K562 (cell line): ENCODE data around the gene MINDY4B. TPM values are rescaled to one million over a fixed set of nuclear protein-coding genes. Genes with fewer than 3 reads are reported as not detected.

Experiments
- ATAC-seq: fragments of 200-7000 bp; cut with Tn5 transposase; 3 replicates; pipeline ENCODE4 v1.9.1; 2020; ENCODE audit warnings: moderate library complexity
- BruUV-seq: library from RNA; stranded (reverse); fragments of 400-500 nt; replicated peaks from 2 replicates; lab custom pipeline; 2021; lab: Mats Ljungman, UMichigan
- CTCF ChIA-PET: fragments of 300-600 bp; formaldehyde crosslinking; extraction: SDS; loops from one replicate; lab custom pipeline; 2021; ENCODE audit warnings: low intra/inter-chr PET ratio; lab: Yijun Ruan, JAX
- POLR2A ChIA-PET: fragments of 300-600, 350-650 bp; sonication (Branson Sonifier 250); formaldehyde crosslinking; extraction: SDS; loops from one replicate; lab custom pipeline; 2021; ENCODE audit warnings: antibody characterized with exemption, inconsistent platforms; lab: Yijun Ruan, JAX
- DNase-seq, 4 experiments: peaks; one replicate each; pipeline versions ENCODE4 v3.0.0 to v3.0.0-alpha.2; 2011 to 2018; ENCODE audit warnings: low spot score in 3 of 4, mixed read lengths in 3 of 4; ENCODE audit errors: extremely low read depth in 1 of 4
- FAIRE-seq: peaks from 2 replicates; lab custom pipeline; 2011; peaks lifted over from hg19 to GRCh38; lab: Jason Lieb, UNC
- H2AFZ ChIP-seq: 2 replicates; pipeline ENCODE4 v1.6.0; 2011; ENCODE audit warnings: low read depth, low read length, control low read depth, inconsistent platforms
- H3K27ac ChIP-seq: fragments of 200-600 bp; 3 replicates; pipeline ENCODE4 v1.8.0; 2011; ENCODE audit warnings: low read depth, mild to moderate bottlenecking, control low read depth, inconsistent platforms, low read length, moderate library complexity, mixed read lengths; ENCODE audit errors: extremely low read depth
- H3K27me3 ChIP-seq, 2 experiments: fragments of 300-600 bp in 1 of 2; 2 replicates in 1 of 2; 3 replicates in 1 of 2; pipeline versions ENCODE4 v1.6.0 to v1.8.0; 2011; ENCODE audit warnings: inconsistent platforms in 2 of 2, low read length in 2 of 2, mild to moderate bottlenecking in 1 of 2, mixed read lengths in 1 of 2, moderate library complexity in 1 of 2; ENCODE audit not compliant: control insufficient read depth in 2 of 2, insufficient read depth in 2 of 2
- H3K36me3 ChIP-seq: fragments of 300-600 bp; 3 replicates; pipeline ENCODE4 v1.8.0; 2011; ENCODE audit warnings: mild to moderate bottlenecking, low read length, inconsistent platforms; ENCODE audit not compliant: control insufficient read depth, insufficient read depth
- H3K4me1 ChIP-seq, 2 experiments: fragments of 200-600 bp in 1 of 2; replicated peaks in 1 of 2; 2 replicates in 1 of 2; 3 replicates in 1 of 2; pipeline versions ENCODE4 v1.5.1 to v1.8.0; 2011; ENCODE audit warnings: inconsistent platforms in 2 of 2, low read length in 2 of 2, mild to moderate bottlenecking in 1 of 2, mixed read lengths in 1 of 2, moderate library complexity in 1 of 2; ENCODE audit not compliant: control insufficient read depth in 2 of 2, insufficient read depth in 2 of 2
- H3K4me2 ChIP-seq: 2 replicates; pipeline ENCODE4 v1.6.1; 2011; ENCODE audit warnings: low read length, control low read depth, inconsistent platforms, mixed read lengths; ENCODE audit not compliant: insufficient read depth
- H3K4me3 ChIP-seq: fragments of 200-600 bp; sonication (generic), shearing (Covaris generic); 2 replicates; pipeline ENCODE4 v1.5.1; 2016; ENCODE audit warnings: control low read depth, inconsistent platforms
- H3K79me2 ChIP-seq: fragments of 200-600 bp; 3 replicates; pipeline ENCODE4 v1.8.0; 2011; ENCODE audit warnings: low read length, inconsistent platforms; ENCODE audit not compliant: control insufficient read depth, insufficient read depth
- H3K9ac ChIP-seq, 2 experiments: 2 replicates each; pipeline versions ENCODE4 v1.6.0 to v1.6.1; 2011; ENCODE audit warnings: low read depth in 2 of 2, low read length in 2 of 2, control low read depth in 1 of 2, inconsistent platforms in 1 of 2, mild to moderate bottlenecking in 1 of 2, mixed read lengths in 1 of 2; ENCODE audit not compliant: insufficient read depth in 1 of 2
- H3K9me1 ChIP-seq: one replicate; pipeline ENCODE4 v1.6.0; 2011; ENCODE audit warnings: inconsistent platforms, mild to moderate bottlenecking, low read length, moderate library complexity; ENCODE audit not compliant: control insufficient read depth, insufficient read depth
- H3K9me3 ChIP-seq: replicated peaks from 2 replicates; pipeline ENCODE4 v1.5.1; 2011; ENCODE audit warnings: low read depth, low read length, inconsistent platforms; ENCODE audit not compliant: control insufficient read depth, insufficient read depth
- H4K20me1 ChIP-seq: replicated peaks from 2 replicates; pipeline ENCODE4 v1.6.1; 2011; ENCODE audit warnings: low read length, inconsistent platforms, mixed read lengths; ENCODE audit not compliant: control insufficient read depth, insufficient read depth
- ADNP ChIP-seq: fragments of 200-800 bp; sonication (Bioruptor generic); IDR thresholded peaks from 2 replicates; pipeline ENCODE4 v1.6.1; 2016; ENCODE audit warnings: missing genetic modification characterization, missing compliant biosample characterization
- CCAR2 ChIP-seq: fragments of 200-400 bp; formaldehyde crosslinking; IDR thresholded peaks from 2 replicates; pipeline ENCODE4 v1.6.1; 2017; ENCODE audit warnings: mild to moderate bottlenecking, low read depth, low read length
- FOXK2 ChIP-seq, 2 experiments: fragments of 450-650 bp; IDR thresholded peaks in 1 of 2; conservative IDR thresholded peaks in 1 of 2; 2 replicates each; pipeline ENCODE4 v1.6.1; 2016; ENCODE audit warnings: low read depth in 2 of 2, mild to moderate bottlenecking in 1 of 2
- GATAD2A ChIP-seq: fragments of 450-650 bp; IDR thresholded peaks from 2 replicates; pipeline ENCODE4 v1.6.1; 2017
- LARP7 ChIP-seq: fragments of 450-650 bp; IDR thresholded peaks from 2 replicates; pipeline ENCODE4 v1.6.1; 2016
- MCM3 ChIP-seq: fragments of 450-650 bp; IDR thresholded peaks from 2 replicates; pipeline ENCODE4 v1.6.1; 2016
- STAT5A ChIP-seq: IDR thresholded peaks from 2 replicates; pipeline ENCODE4 v1.6.1; 2012; ENCODE audit warnings: low read length, inconsistent platforms, borderline replicate concordance
- TSC22D4 ChIP-seq: fragments of 450-650 bp; IDR thresholded peaks from 2 replicates; pipeline ENCODE4 v1.6.1; 2016; ENCODE audit warnings: missing genetic modification characterization, missing biosample characterization, control low read depth
- ZNF124 ChIP-seq: sonication (generic); formaldehyde crosslinking; IDR thresholded peaks from 2 replicates; pipeline ENCODE4 v1.8.1; 2022; ENCODE audit warnings: missing genetic modification reagents
- WGBS: fragments of 100-300 bp; shearing (Covaris generic); methylation state at CpG from one replicate; pipeline ENCODE4 v1.1.6; 2016; ENCODE audit warnings: low coverage, mixed read lengths; ENCODE audit not compliant: insufficient coverage; ENCODE audit errors: missing lambda C conversion rate; 5-methylcytosine and 5-hydroxymethylcytosine counted together
- in situ Hi-C: fragments of 300-500 bp; cut with MboI; formaldehyde crosslinking; loops from 4 replicates; pipeline ENCODE4 v1.15.0; 2018; ENCODE audit warnings: inconsistent platforms, mixed read lengths
- intact Hi-C: fragments of 100-400 bp; cut with micrococcal nuclease; formaldehyde crosslinking; loops from 2 replicates; pipeline ENCODE4 v1.14.2; 2022
- polyA plus RNA-seq, 8 experiments: library from polyadenylated mRNA; depleted of rRNA in 4 of 8; stranded (reverse) in 5 of 8; unstranded in 3 of 8; fragments of >200 nt; fragmentation: Nextera tagmentation in 2 of 8; fragmentation: Illumina TruSeq in 1 of 8; extraction: Ambion mirVana in 2 of 8; extraction: Trizol in 1 of 8; gene quantifications; 2 replicates each; pipeline versions ENCODE4 v1.2.1 to v1.2.3, GENCODE V29; 2011 to 2014; ENCODE audit warnings: inconsistent platforms in 1 of 8, missing spikeins in 1 of 8
- total RNA-seq, 7 experiments: library from RNA; depleted of rRNA in 6 of 7; stranded (reverse); fragments of >200 nt in 6 of 7; fragmentation: Illumina TruSeq in 2 of 7; extraction: Trizol in 2 of 7; gene quantifications; 2 replicates each; pipeline versions ENCODE4 v1.2.1 to v1.2.3, GENCODE V29; 2011 to 2021; ENCODE audit warnings: low replicate concordance in 1 of 7
- TF ChIP-seq, protein P1 (sequence below): fragments of 250-450 bp; sonication (Bioruptor Pico); IDR thresholded peaks from 2 replicates; pipeline ENCODE4 v1.8.0; 2021; ENCODE audit warnings: moderate library complexity, mild to moderate bottlenecking, inconsistent platforms
- TF ChIP-seq, protein P2 (sequence below): fragments of 450-650 bp; formaldehyde crosslinking; conservative IDR thresholded peaks from 2 replicates; pipeline ENCODE4 v1.4.0; 2022; ENCODE audit warnings: mild to moderate bottlenecking, missing genetic modification characterization
- TF ChIP-seq, protein P3 (sequence below): IDR thresholded peaks from 2 replicates; pipeline ENCODE4 v1.6.1; 2016; ENCODE audit warnings: missing genetic modification characterization, missing compliant biosample characterization
- TF ChIP-seq, protein P4 (sequence below): fragments of 450-650 bp; formaldehyde crosslinking; IDR thresholded peaks from 2 replicates; pipeline ENCODE4 v1.4.0; 2022; ENCODE audit warnings: missing genetic modification characterization
- TF ChIP-seq, protein P5 (sequence below): fragments of 450-650 bp; IDR thresholded peaks from 2 replicates; pipeline ENCODE4 v1.6.1; 2016; ENCODE audit warnings: borderline replicate concordance

The MINDY4B gene
- total and polyA plus RNA-seq, 9 of the 15 experiments (the other 6 are each of a cell fraction or from before 2014, with no cell fraction given): not detected

DNA sequence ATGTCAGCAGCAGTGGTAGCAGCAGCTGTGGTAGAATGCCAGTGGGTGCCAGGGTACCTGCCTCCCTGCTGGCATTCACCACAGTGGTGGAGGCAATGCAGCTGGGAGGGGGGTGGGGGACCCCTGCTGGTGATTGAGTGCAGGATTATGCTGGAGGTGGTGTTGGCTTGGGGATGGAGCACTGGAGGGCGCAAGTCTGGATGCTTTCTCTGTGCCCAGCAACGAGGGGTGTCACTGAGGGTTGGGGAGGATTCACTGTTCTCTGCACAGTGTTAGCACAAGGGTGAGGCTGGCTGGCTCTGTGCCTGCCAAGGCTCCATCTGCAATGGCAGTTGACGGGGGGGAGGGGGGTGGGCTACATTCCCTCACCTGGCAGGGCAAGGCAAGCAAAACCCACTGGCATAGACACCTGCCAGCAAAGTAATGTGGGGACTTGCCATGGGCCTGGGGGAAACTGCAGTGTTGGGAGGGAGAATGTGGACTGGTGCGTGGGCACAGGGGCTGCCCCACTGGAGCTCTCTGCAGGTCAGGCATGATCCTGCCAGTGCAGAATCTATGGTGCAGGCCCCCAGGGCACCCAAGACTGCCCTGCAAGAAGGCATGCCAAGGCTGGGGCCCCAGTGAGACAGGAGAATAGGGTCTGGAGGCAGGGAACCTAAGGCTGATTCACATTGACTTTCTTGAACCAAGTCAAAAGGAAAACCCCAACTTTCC, 64.3 kb downstream of the MINDY4B start (continued):
- no peak for TF ChIP-seq ZNF124 (CRISPR knock-in tag)

DNA sequence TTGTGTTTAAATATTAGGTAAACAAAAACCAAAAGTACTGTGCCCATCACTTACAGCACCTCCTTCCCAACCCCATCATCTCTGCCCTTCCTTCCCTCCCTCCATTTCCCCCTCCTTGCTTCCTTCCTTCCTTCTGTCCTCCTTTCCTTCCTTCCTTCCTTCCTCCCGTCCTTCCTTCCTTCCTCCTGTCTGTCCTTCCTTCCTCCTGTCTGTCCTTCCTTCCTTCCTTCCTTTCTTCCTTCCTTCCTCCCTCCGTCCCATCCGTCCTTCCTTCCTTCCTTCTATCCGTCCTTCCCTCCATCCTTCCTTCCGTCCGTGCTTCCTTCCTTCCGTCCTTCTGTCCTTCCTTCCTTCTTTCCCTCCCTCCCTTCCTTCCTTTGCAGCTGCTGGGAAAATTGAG, 74.5 kb downstream of the MINDY4B start:
- Histone ChIP-seq H3K27me3 (peaks cover 14 to 21% of the 10 kb centered on the region in 2 experiments), H3K4me3 (no peak overlapping the region), H3K4me2 (no peak overlapping the region), H2AFZ (0 out of 2 replicates have a peak overlapping the region, but pooled peaks have one; percentile 41), H3K36me3 (no peaks in the 10 kb centered on the region), H3K9ac (no peak overlapping the region), H4K20me1 (no peaks in the 10 kb centered on the region), H3K9me3 (no peaks in the 10 kb centered on the region), H3K4me1 (no peaks in the 10 kb centered on the region; a peak in 1 of 5 replicates), H3K9me1 (no peaks in the 10 kb centered on the region), H3K79me2 (no peaks in the 10 kb centered on the region), H3K27ac (no peak overlapping the region)
- FAIRE-seq (no peak), ATAC-seq (no peak), DNase-seq (no peak)
- intact Hi-C loops (loop anchor here (5.0 to 10.0 kb wide), 2 partner anchors 43 to 106 kb away; no protein-coding TSS in a partner anchor), in situ Hi-C loops (no loop called here)
- ChIA-PET POLR2A (interaction anchor here (0.5 kb wide), 1 partner anchor 118 kb away, joined by 3 read pairs; no protein-coding TSS in a partner anchor), CTCF (no interaction called here)
- 0% methylated on average over 6 of the region's 7 CpGs for WGBS
- no TSS peak for BruUV-seq
- TF ChIP-seq LARP7 (0 out of 2 replicates have a peak, but pooled peaks have one; percentile 36), MCM3 (peak; percentile 63; the same call in 1 of the 2 replicates), CCAR2 (no peak), FOXK2 (conservative IDR thresholded peaks at IDR 0.05 in 1 of 2, IDR thresholded peaks at IDR 0.05 in 1 of 2; ENCODE audit: low read depth in 2 of 2) (no peak), STAT5A (no peak), ADNP (tag) (no peak), TSC22D4 (0 out of 2 replicates have a peak, but pooled peaks have one; percentile 71), GATAD2A (no peak)
- TF ChIP-seq, protein P1, sequence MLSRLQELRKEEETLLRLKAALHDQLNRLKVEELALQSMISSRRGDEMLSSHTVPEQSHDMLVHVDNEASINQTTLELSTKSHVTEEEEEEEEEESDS: no peak
- TF ChIP-seq, protein P2, sequence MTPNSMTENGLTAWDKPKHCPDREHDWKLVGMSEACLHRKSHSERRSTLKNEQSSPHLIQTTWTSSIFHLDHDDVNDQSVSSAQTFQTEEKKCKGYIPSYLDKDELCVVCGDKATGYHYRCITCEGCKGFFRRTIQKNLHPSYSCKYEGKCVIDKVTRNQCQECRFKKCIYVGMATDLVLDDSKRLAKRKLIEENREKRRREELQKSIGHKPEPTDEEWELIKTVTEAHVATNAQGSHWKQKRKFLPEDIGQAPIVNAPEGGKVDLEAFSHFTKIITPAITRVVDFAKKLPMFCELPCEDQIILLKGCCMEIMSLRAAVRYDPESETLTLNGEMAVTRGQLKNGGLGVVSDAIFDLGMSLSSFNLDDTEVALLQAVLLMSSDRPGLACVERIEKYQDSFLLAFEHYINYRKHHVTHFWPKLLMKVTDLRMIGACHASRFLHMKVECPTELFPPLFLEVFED (CRISPR knock-in tag): peak; percentile 66; the same call in 1 of the 2 replicates
- TF ChIP-seq, protein P3, sequence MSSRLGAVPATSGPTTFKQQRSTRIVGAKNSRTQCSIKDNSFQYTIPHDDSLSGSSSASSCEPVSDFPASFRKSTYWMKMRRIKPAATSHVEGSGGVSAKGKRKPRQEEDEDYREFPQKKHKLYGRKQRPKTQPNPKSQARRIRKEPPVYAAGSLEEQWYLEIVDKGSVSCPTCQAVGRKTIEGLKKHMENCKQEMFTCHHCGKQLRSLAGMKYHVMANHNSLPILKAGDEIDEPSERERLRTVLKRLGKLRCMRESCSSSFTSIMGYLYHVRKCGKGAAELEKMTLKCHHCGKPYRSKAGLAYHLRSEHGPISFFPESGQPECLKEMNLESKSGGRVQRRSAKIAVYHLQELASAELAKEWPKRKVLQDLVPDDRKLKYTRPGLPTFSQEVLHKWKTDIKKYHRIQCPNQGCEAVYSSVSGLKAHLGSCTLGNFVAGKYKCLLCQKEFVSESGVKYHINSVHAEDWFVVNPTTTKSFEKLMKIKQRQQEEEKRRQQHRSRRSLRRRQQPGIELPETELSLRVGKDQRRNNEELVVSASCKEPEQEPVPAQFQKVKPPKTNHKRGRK (tag): peak; percentile 77
- TF ChIP-seq, protein P4, sequence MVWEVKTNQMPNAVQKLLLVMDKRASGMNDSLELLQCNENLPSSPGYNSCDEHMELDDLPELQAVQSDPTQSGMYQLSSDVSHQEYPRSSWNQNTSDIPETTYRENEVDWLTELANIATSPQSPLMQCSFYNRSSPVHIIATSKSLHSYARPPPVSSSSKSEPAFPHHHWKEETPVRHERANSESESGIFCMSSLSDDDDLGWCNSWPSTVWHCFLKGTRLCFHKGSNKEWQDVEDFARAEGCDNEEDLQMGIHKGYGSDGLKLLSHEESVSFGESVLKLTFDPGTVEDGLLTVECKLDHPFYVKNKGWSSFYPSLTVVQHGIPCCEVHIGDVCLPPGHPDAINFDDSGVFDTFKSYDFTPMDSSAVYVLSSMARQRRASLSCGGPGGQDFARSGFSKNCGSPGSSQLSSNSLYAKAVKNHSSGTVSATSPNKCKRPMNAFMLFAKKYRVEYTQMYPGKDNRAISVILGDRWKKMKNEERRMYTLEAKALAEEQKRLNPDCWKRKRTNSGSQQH (CRISPR knock-in tag): 0 out of 2 replicates have a peak, but pooled peaks have one; percentile 56
- TF ChIP-seq, protein P5, sequence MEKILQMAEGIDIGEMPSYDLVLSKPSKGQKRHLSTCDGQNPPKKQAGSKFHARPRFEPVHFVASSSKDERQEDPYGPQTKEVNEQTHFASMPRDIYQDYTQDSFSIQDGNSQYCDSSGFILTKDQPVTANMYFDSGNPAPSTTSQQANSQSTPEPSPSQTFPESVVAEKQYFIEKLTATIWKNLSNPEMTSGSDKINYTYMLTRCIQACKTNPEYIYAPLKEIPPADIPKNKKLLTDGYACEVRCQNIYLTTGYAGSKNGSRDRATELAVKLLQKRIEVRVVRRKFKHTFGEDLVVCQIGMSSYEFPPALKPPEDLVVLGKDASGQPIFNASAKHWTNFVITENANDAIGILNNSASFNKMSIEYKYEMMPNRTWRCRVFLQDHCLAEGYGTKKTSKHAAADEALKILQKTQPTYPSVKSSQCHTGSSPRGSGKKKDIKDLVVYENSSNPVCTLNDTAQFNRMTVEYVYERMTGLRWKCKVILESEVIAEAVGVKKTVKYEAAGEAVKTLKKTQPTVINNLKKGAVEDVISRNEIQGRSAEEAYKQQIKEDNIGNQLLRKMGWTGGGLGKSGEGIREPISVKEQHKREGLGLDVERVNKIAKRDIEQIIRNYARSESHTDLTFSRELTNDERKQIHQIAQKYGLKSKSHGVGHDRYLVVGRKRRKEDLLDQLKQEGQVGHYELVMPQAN: 0 out of 2 replicates have a peak, but pooled peaks have one; percentile 26
